ENCODE results near the gene RAB9B.
"Not testable (repeated sequence)": the region's sequence is repeated elsewhere in the genome, so short reads cannot be mapped to it uniquely, and the experiment has no call there.

RAB9B gene, protein sequence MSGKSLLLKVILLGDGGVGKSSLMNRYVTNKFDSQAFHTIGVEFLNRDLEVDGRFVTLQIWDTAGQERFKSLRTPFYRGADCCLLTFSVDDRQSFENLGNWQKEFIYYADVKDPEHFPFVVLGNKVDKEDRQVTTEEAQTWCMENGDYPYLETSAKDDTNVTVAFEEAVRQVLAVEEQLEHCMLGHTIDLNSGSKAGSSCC

DNA sequence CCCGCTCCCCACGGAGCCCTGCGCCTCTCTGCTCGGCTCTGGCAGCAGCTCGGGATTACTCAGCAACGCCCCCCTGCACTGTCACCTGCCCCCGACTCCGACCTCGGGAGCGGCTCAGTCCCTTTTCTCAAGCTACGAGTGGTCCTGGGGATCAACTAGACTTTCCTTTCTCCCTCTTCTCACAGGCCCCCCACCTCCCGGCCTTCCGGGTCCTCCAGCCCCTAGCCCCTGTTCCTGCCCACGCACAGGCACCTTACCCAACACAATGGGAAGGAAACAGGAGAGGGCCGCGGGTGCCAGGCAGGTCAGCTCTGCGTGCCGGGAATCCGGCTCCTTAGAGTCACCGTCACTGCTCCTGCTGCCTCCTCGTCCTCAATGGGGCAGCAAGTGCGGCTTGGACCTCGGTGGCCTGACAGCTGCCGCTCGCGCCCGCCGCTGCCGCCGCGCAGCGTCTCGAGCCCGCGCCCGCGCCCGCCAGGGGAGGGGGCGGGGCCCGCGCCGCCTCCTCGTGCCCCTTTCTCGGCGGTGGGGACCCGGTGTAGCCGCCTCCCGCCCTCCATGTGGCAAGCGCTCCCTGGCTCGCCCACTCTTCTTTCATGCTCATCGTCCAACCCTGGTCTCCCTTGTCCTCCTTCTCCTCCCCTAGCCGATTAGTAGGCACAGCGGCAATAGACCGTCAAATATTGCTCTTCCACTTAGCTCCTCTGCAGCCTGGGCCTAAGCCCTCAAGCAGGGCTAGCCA is at the start of gene RAB9B:
Gene RAB9B (minus strand): TSS at position 455 of the 742 bp plus-strand sequence. CDS start 6,473 bp downstream, outside the sequence.
- DNase-seq: no peak

GRCh38 chrX:103879339-103879738 is 47.3 kb upstream of the RAB9B start:
- no peak for DNase-seq

GRCh38 chrX:103878466-103879122 is 46.5 kb upstream of the RAB9B start:
- DNase-seq: no peak

DNA sequence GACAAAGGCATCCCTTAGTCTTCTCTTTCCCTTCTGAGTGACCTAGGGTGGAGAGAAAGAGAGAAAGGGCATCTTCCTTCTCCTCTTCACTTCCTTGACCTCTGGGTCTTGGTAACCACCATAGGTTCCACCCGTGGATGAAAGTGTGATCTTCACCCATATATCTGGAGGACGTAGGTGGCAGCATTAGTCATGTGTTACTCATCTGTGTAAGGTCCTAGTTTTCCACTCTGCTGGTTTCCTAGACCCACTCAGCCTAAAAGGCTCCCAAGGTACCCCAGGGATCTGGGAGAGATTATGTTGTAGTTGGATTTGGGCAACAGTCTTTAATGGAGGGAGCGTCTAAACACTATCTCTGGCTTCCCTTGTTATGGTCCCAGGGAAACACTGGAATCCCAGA is 45.5 kb upstream of the RAB9B start:
- DNase-seq: no peak

DNA sequence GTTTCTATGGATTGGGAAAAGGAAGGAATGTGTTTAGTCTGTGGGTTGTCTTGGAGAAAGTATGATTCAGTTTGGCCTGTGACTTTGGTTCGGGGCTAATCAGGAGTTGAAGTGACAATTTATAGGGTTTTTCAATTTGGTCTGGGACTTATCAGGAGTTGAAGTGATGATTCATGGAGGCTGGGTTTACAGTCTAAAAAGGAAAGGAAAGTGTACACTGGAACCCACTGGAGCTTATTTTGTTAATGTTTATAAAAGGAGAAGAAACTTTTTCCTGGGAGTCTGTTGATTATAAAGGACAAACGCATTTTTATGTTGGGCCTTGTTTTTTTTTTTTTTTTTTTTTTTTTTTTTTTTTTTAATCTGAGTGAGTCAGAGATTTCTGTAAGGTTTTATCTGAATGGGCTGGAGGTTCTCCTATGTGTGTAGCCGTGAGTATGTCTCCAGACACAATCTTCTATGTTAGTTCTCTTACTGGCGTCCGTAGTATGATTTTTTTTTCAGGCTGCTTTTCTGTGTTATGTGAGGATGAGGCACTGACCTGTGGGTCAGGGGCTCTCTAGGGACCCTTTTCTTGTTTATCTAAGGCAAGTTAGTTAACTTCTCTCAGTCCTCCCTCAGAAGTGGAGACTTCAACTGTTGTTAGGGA is 33.0 kb upstream of the RAB9B start:
- DNase-seq: no peak

DNA sequence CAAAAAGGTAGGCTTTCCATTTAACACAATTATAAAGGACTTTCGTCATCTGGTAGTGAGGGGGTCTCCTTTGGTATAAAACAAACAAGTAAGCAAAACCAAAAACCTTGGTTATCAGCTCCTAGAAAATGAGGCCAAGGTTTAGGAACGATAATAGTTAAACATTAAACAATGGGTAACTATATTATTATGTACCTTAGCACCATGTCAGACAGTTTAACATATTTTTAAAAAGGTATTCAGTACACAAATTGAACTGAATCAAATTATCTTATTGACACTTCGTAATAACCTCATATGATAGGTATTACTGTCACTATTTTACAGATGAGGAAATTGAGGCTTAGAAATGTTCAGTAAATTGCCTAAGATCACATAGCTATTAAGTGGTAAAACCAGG is 32.1 kb upstream of the RAB9B start:
- DNase-seq: no peak

DNA sequence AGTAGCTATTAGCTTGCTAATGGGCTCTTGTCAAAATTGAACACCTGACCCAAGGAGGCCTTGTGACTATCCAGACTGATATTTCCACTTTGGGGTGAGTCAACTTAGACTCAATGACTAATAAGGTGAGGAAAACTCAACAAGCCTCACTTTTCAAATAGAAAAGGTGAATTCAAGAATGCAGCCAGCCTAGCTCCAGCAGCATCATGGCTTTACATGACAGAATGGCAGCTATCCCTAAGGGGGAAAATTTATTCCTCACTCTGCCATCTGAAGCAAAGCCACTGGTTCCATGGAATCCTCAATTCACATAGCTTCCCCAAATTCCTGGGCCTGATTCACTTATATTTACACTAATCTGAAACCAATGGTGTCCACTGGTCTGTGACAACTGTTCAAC is 29.1 kb upstream of the RAB9B start:
- no peak for DNase-seq

DNA sequence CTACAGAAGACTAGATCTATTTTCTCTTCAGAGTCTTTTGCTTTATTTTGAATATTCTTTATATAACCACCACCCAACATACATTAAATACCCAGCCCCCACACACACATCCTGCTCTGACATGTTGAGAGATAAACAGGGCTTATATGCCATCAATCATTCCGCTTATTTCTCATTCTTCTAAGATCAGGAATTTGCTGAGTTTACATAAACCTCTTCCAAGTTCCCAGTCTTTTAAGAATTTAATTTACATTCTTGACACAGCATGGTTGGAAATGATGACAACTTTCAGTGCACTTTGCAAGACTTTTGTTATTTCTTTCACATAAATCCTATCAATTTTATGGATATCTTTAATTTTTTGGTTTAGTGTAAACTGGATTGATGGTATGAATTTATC is 17.5 kb upstream of the RAB9B start:
- no peak for DNase-seq

DNA sequence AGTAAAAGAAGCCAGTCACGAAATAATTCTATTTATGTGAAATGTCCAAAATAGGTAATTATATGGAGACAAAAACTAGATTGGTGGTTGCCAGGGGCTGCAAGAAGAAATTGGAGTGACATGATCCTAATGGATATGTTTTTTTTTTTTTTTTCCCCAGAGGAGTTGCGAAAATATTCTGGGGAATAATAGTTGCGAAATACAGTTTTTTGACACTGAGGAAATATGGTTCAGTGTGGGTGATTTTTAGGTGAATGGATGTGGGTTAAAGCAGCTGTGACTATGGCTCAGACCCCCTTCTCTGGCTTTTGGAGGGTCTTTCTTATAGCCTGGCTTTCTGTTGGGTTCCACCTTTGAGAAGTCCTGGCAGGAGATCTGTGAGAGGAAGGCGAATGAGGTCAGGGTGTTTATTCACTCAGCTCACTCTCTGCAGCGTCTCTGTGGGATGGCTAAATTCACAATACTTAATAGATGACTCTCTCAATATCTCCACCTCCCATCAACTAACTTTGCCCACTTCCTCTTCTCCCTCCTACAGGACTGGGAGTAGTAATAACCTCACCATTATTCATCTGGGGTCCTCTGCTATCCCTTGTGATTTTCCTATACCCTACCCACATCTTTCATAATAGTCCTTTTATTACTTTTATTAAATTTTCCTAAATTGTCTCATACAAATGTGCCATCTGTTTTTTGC is 15.3 kb upstream of the RAB9B start:
- peak; percentile 0 for DNase-seq

- DNase-seq: peak; percentile 3
Observed at GRCh38 chrX:103846386-103846785, 14.3 kb upstream of the RAB9B start.

DNA sequence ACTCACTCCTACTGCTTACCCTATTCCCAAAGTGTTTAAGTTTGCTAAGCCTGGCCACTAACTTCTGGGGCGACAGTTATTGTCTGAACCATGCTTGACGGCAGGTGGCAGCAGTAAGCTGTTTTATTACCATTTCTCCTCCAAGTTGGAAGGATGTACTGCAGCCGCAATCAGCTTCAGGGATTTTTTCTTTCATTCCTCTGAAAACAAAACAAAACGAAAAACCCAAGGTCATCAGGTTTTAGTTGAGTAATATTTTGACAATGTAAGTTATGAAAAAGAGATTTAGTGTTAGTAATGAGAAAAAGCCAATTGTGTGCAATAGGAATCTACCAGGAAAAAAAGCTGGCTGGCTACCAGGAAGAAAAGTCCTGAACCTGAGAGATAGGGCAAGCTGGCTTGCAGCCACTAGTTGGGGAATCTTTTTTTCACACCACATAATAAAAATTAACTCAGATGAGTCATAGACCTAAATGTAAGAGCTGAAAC is 13.2 kb upstream of the RAB9B start:
- peak; percentile 89 for DNase-seq

- DNase-seq: no peak
Observed at GRCh38 chrX:103839404-103839803, 7.3 kb upstream of the RAB9B start.

DNA sequence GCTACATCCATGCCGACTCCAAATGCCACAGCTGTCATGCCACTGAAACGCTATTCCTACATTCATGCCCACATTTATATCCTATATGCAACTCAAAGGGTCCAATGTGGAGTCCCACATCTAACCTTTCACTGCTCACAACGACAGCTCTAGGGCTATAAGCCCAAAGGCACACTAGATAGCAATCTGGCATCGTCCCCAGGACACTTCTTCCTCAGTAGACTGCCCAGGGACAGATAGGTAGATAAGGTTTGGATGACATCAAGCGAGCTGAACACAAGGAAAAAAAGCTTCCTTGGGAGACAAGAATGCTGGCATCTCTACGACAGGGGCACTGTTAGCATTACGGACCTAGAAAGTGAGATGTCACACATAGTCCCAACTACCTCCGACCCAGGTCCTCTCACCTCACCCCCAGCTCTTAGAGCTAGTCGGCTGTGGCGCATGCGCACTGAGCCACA is 685 bp downstream of the RAB9B start:
- DNase-seq: no peak

DNA sequence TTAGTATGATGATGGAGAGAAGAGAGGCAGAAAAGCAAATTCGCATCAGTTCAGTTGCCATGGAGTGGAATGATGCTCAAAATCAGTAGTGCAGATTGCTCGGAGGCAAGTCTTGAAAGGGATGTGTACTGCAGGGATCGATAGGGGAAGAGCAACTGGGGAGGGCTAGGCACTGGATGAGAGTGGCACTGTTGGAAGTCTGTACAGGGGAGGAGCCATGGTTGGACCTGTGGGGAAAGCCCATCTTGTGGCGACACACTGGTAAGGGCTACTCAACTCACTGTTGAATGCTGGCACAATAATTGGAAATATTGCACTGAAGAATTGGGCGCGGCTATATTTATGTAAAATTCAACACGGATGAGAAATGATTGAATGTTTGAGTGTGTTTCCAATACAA is 1.2 kb downstream of the RAB9B start:
- DNase-seq: no peak

DNA sequence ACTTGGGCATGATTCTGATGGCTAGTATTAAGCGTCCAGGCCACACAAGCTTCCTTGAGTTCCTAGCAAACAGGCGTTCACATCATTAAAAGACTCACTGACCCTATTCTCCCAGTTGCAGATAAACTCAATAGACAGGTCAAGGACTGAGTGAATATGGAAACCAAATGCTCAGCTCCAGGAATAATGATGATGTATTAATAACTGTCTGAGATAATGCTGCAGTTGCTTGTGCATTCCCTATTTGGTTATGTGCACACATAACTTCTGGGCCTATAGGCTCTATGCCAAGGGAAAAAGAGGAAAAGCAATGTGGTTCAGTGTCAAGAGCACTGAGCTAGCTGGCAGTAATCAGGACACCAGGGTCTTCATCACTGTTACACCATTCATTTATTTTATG is 3.5 kb downstream of the RAB9B start:
- no peak for DNase-seq

GRCh38 chrX:103825881-103826280 is 6.2 kb downstream of the RAB9B start:
- no peak for DNase-seq

DNA sequence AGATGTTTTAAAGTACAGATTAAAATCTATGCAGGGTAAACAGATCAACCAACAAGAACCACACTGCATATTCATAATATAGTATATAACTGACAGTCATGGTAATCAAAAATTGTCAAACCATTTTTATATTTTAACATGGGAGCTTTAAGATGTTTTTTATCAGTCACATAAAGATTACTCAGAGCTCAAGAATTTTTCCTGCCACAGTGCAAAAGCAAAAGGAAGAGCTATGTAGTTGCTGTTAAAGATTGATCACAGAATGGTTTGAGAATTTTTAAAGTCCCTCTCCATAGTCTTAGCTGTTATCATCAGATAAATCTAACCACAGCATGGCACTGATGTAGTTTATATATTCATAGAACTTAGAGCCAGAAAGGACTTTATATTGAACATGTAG is 8.5 kb downstream of the RAB9B start:
- DNase-seq: no peak

DNA sequence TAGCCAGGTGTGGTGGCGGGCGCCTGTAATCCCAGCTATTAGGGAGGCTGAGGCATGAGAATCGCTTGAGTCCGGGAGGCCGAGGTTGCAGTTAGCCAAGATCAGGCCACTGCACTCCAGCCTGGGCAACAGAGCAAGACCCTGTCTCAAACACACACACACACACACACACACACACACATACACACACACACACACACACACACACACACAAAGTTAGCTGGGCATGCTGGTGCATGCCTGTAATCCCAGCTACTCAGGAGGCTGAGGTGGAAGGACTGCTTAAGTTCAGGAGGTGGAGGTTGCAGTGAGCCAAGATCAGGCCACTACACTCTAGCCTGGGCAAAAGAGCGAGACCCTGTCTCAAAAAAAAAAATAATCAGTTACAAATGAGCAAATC is 11.3 kb downstream of the RAB9B start:
- not testable (repeated sequence) for DNase-seq

GRCh38 chrX:103818842-103819619 is 13.0 kb downstream of the RAB9B start:
- DNase-seq: no peak

GRCh38 chrX:103817502-103817901 is 14.6 kb downstream of the RAB9B start:
- DNase-seq: peak; percentile 84

- DNase-seq: not testable (repeated sequence)
Observed at GRCh38 chrX:103817101-103817500, 15.0 kb downstream of the RAB9B start.

DNA sequence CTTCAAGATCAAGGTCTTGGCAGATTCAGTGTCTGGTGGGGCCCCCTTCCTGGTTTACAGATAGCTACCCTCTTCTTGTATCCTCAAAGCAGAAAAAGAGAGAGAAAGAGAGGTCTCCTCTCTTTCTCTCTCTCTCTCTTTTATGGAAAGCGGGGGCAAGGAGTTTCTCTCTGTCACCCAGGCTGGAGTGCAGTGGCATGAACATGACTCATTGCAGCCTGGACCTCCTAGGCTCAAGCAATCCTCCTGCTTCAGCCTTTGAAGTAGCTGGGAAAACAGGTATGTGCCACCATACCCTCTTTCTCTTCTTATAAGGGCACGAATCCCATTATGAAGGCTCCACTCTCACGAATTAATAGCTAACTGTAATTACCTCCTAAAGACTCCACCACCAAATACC is 20.2 kb downstream of the RAB9B start:
- no peak for DNase-seq
